ENCODE measurements around the gene CARD6.
"Not testable (repeated sequence)": the region's sequence is repeated elsewhere in the genome, so short reads cannot be mapped to it uniquely, and the experiment has no call there.

CARD6 gene

DNA sequence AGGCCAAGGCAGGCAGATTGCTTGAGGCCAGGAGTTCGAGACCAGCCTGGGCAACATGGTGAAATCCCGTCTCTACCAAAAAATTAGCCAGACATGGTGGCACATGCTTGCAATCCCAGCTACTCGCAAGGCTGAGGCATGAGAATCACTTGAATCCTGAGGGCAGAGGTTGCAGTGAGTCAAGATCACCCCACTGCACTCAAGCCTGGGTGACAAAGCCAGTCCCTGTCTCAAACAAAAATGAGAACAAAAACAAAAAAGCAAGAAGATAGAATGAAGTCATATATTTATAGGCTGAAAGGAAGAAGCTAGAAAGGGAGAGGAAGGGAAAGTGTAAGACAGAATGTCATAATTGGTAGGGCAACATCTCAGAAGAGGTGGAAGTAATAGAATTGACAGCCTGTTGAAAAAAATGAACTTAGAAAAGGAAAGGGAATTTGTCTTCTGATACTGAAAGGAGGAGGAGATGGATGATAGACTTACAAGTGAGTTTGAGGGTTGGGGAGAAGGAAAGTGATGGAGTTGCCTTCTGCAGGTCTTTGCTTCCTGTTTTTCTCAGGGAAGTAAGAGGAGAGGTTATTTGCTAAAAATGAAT is 32.2 kb downstream of the CARD6 start:
- DNase-seq: no peak

DNA sequence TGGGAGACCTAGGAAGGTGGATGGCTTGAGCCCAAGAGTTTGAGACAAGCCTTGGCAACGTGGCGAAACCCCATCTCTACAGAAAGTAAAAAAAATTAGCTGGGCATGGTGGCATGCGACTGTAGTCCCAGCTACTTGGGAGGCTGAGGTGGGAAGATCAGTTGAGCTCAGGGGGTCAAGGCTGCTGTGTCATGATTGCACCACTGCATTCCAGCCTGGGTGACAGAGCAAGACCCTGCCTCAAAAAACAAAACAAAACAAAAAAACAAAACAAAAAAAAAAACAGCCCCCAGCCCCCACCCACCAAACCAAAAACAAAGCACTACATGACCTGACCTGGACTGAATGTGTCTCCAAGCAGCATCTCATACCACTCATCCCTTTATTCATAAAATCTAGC is 34.8 kb downstream of the CARD6 start:
- DNase-seq: no peak

DNA sequence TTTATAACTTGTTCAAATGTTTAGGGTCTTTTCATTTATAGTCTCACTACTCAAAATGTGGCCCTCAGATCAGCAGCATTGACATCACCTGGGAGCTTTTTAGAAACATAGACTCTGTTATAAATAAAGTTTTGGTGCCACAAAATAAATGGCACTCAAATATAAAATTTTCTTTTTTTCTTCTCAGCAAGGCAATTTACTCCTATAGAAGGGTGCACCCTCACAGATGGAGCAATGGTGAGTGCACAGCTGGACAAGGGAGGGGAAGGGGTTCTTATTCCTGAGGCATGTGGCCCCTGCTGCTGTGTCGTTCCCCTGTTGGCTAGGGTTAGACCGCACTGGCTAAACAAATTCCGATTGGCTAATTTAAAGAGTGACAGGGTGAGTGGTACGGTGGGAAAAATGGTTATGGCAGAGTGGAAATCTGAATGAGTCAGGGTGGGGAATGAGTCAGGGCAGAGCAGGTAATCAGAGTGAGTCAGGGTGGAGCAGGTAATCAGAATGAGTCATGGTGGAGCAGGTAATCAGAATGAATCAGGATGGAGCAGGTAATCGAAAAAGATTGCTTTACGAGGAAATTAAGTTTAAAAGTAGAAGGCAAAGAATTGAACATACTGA is 36.3 kb downstream of the CARD6 start:
- no peak for DNase-seq

DNA sequence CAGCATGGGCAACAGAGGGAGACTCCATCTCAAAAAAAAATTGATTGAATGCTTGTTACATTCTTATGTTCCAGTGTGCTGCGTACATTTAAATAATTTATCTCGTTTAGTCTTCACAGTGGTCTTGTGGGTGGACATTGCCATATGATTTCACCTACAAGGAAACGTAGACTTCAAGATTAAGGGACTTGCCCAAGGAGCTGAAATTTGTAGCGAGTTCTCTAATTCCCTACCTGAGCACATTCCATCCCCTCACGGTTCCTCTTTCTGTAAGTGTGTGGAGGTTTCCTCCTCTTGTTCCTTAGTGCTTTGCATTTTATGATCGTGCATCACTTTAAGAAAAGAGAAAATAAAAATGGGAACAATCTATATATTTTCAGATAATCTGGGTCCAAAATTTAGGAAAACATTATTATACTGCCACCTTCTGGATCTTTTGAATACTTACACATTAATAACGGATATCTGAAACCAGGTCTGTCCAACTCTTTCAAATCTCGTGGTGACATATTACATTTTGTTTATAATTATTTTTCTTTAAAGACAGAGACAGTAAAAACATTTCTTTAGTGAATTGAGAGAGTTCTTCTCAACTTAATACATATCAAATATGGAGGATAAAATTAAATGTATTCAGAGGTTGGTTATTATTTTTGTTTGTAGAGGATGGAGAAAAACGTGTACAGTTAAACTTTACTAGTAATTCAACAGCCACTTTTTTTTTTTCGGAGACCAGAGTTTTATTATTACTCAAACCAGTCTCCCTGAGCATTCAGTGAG is 38.2 kb downstream of the CARD6 start:
- DNase-seq: peak; percentile 81 to 86

DNA sequence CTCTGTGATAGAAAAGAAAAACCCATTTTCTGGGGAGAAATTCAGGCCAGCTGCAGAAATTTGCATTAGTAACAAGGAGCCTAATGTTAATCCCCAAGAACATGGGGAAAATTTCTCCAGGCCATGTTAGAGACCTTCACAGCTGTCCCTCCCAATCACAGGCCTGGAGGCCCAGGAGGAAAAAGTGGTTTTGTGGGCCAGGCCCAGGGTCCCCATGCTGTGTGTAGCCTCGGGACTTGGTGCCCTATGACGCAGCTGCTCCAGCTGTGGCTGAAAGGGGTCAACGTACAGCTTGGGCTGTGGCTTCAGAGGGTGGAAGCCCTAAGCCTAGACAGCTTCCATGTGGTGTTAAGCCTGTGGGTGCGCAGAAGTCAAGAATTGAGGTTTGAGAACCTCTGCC is 41.1 kb downstream of the CARD6 start:
- no peak for DNase-seq

DNA sequence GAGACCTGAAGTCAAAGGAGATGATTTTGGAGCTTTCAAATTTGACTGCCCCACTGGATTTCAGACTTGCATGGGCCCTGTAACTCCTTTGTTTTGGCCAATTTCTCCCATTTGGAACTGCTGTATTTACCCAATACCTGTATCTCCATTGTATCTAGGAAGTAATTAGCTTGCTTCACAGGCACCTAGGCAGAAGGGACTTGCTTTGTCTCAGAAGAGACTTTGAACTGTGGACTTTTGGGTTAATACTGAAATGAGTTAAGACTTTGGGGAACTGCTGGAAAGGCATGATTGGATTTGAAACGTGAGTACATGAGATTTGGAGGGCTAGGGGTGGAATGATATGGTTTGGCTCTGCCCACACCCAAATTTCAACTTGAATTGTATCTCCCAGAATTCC is 41.9 kb downstream of the CARD6 start:
- not testable (repeated sequence) for DNase-seq

DNA sequence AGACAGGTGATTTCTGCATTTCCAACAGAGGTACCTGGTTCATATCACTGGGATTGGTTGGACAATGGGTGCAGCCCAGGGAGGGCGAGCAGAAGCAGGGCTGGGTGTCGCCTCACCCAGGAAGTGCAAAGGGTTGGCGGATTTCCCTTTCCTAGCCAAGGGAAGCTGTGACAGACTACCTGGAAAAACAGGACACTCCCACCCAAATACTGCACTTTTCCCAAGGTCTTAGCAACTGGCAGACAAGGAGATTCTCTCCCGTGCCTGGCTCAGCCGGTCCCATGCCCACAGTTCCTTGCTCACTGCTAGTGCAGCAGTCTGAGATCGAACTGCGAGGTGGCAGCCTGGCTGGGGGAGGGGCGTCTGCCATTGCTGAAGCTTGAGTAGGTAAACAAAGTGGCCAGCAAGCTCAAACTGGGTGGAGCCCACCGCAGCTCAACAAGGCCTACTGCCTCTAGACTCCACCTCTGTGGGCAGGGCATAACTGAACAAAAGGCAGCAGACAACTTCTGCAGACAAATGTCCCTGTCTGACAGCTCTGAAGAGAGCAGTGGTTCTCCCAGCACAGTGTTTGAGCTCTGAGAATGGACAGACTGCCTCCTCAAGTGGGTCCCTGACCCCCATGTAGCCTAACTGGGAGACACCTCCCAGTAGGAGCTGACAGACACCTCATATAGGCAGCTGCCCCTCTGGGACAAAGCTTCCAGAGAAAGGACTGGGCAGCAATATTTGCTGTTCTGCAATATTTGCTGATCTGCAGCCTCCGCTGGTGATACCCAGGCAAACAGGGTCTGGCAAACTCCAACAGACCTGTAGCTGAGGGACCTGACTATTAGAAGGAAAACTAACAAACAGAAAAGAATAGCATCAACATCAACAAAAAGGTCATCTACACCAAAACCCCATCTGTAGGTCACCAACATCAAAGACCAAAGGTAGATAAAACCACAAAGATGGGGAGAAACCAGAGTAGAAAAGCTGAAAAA is 54.6 kb downstream of the CARD6 start:
- DNase-seq: not testable (repeated sequence)

DNA sequence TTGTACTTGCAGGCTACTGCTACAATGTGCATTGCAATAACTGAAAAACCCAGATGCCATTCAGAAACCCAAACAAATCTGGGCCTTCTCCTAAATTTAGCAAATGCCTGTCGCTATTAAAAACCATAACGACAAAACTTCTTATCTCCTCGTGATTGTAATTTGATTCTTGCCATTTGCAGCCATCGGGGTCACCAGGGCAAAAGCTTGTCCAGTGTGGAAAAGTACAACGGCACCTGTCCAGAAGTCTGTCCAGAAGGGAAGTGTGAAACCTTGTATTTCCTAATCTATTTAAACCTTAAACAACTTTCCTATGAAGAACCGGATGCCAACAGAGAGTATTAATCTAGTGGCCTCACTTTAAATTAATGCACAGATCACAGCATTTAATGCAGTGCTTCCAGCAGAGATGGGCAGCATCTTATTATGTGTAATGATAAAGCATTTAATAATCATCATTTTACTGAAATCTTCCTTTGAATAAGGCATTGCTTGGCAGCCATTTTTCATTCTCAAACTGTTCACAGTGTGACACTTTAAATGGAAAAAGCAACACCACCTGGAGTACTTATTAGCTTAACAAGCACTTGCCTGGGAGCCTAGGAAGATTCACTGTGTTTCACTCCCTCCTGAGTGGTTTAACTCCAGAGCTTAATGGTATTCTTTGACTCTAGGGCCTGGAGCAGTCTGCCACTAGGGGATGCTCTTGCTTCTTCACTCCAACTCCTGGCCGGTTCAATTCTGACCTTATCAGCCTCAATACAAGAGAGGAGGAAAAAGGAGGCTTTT is 63.2 kb downstream of the CARD6 start:
- peak; percentile 87 to 88 for DNase-seq

DNA sequence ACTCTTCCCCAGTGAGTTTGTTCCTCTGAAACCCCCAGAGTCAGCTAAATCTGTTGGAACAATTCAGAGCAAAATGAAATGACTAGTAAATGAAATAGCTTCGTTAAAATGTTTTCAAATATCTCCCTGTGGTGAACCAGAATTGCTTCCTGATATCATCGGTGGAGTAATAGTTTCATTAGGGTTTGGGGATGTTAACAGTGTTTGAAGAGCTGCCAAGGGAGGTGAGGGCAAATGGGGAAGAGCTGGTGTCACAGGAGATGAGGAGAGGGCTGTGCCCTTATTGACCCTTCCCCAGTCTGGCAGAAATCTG is 63.8 kb downstream of the CARD6 start:
- no peak for DNase-seq

DNA sequence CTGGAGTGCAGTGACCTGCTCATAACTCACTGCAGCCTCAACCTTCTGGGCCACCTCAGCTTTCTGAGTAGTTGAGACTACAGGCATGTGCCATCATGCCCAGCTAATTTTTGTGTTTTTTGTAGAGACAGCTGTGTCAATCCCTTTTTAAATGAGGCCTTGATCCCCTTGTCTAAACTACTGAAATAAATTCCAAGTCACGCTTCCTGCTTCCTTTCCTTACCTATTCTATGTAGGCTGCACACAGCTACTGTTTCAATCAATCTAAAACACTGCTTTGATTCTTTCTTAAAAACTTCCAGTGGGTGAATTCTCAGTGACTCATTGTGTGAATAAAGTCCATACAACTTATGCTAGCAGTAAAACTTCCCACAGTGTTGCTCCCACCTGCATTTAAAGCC is 65.2 kb downstream of the CARD6 start:
- no peak for DNase-seq

DNA sequence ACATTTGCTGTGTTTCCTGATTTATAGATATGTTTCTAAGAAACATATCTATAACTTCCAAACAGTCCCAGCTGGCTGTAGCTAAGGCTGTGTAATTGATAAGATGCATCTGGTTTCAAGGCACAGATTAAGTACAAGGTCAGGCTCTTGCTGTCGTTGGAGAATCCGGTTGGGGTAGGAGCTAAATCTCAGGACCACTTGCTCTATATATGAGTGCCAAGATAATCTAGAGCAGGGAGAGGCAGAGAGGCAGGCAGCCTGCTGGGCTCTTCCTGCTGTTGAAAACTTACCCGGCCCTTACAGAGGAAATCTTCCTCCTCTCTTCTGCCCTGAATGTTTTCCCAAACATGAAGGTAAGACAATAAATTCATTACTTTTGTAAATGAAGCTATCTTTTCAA is 68.1 kb downstream of the CARD6 start, which contains the start of gene C7:
Gene C7, plus strand, starts transcription at position 234 of the 400 bp plus-strand sequence. Its CDS starts 114 bp downstream, at position 348.
- DNase-seq: no peak

DNA sequence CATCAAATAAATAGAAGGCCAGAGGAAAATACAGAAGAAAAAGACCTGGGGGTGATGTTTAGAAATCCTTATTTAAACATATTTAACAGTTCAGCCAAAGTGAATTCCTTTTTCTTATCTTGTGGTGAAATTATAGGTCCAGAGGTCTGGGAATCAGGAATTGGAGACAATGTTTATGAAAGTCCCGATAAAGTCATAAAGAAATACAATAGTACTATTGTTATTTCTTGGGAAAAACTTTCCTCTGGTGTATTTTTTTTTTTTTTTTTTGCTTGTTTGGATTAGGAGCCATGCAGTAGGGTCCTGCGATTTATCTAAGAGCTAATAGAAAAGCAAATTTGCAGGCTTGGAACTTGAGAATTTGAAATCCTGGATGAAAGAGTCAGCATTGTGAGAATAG is 68.6 kb downstream of the CARD6 start:
- no peak for DNase-seq
